Activated CD8-positive, alpha-beta memory T cell treated with anti-CD3 and anti-CD28 coated beads for 36 hours (primary cell): Measurements from ENCODE around the gene FHIT. TPM values are rescaled to one million over a fixed set of nuclear protein-coding genes. Genes with fewer than 3 reads are reported as not detected.

Experiments used
- CTCF ChIA-PET: fragments of 350-600 bp; sonication (Branson Sonifier 250); formaldehyde crosslinking; loops from one replicate; lab custom pipeline; 2021; ENCODE audit warnings: antibody characterized with exemption; lab: Charles Lee
- POLR2A ChIA-PET: fragments of 350-600 bp; sonication (Branson Sonifier 250); formaldehyde crosslinking; loops from one replicate; lab custom pipeline; 2021; ENCODE audit warnings: antibody characterized with exemption; lab: Charles Lee
- total RNA-seq, 2 experiments: library from RNA; stranded (reverse); gene quantifications; one replicate each; pipeline ENCODE4 v1.2.3, GENCODE V29; 2021

Gene FHIT
- total RNA-seq, 2 experiments from 2014 or later: 5.0 to 5.7 TPM

DNA sequence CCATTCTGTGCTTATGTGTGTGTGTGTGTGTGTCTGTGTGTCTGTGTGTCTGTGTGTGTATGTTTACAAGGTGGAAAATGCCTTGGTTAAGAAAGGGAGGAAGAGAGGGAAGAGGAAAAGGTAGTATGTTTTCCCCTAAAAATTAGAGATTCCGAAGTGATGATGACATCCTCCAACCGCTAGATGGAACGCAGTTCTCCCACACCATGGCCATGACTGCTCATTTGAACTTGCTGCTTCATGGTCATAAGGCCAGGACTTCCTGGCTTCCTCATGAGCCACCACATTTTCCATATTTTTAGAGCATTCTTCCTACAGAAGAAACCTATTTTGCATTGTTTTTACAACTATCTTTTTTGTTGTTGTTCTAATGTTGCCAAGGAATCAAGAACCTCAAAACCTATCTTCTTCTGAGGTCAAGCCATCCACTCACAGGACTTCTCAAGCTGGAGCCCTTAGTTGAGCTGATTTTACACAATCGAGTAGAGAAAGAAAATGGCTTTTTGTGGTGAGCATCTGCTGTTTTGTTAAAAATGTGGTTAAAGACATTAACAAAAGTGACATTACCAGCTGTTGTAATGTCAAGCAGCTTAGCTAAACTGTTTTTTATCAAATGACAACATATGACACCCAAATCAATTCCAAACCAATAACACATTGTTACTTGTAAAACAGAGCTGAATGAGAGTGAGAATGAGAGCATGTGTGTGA is 1091.0 kb downstream of the FHIT start:
- POLR2A ChIA-PET: no interaction called here
- CTCF ChIA-PET: no interaction called here

DNA sequence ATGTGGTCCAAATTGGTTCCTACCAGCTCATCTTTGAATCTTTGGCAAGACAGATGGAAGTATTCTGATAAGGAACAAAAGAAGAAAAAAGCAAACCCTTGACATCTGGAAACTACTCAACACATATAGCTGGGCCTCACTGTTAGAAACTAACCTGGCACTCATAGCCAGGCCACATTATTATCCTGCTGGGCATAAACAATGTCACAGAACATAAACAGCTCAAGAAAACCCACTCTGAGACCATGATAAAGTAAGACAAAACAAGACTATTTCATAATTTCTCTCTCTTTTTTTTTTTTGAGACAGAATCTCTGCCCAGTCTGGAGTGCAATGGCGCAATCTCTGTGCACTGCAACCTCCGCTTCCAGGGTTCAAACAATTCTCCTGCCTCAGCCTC is 1093.2 kb downstream of the FHIT start:
- CTCF ChIA-PET: no interaction called here
- POLR2A ChIA-PET: interaction anchor here (0.6 kb wide), 1 partner anchor 223 kb away, joined by 3 read pairs; no protein-coding TSS in a partner anchor

DNA sequence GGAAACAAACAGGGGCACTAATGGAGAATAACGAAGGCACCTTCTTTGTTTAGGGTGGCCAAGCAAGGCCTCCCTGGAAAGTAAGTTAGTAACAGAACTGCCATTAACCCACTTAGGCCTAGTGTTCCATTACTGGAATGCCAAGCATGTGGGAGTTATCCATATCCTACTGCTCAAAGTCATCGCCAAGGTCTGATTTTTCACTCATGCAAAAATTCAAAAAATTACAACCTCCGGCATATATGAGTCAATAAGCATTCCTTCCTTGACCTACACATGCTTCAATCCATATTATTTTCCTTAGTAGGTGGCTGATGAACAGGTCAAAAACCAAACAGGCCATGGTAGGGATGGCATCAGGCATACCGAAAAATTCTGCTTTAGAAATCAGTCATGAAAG is 1097.2 kb downstream of the FHIT start:
- POLR2A ChIA-PET: no interaction called here
- CTCF ChIA-PET: no interaction called here

DNA sequence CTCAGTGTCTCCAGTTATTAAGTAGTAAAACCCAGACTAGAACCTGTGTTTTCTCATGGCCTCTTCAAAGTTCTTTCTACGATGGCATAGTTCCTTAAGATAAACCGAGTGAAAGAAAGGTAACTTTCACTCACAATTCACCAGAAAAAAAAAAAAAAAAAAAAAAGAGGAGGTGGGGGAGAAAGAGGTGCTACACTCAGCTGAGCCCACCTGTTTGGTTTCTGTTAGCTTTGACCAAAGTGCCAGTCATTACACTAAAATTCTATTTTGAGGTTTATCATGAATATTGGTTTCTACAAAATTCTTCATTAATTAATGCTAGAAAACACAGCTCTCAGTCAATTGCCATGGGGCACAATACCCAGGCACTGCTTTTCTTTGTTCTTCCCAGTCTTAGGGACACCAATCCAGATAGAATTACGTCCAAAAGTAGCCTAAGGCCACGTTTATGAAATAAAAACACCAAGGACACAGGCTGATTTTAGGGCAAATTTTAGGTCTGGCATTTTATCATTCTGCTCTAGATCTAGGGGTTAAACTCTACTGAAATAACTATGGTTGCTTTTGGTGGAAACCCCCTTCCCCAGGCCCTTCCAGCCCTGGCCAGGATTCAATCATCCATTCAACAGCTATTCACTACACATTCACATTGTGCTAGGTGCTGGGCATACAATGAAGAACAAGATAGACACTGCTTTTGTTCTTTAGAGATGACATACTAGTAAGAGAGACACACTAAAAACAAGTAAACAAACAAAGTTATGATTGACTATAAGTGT is 1097.8 kb downstream of the FHIT start:
- POLR2A ChIA-PET: no interaction called here

DNA sequence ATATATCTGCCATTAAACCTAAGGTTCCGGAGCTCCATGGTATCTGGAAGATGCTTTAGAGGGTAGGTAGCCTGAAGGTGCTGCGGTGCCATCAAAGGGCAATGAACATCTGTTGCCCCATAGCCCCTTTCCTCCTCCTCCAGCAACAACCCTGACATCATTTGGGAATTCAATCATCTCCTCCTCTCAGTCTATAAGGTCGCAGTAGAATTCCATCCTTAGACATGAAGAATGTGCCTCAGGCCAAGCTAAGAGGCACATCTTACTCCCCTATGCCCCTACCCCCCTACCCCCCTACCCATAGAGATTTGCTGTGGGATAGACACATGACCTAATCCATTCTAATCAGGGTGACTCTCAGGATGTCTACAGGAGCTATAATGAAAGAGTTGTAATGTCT is 1101.8 kb downstream of the FHIT start:
- CTCF ChIA-PET: no interaction called here
- POLR2A ChIA-PET: no interaction called here

More for the DNA sequence above, 1097.8 kb downstream of the FHIT start:
- CTCF ChIA-PET: no interaction called here

DNA sequence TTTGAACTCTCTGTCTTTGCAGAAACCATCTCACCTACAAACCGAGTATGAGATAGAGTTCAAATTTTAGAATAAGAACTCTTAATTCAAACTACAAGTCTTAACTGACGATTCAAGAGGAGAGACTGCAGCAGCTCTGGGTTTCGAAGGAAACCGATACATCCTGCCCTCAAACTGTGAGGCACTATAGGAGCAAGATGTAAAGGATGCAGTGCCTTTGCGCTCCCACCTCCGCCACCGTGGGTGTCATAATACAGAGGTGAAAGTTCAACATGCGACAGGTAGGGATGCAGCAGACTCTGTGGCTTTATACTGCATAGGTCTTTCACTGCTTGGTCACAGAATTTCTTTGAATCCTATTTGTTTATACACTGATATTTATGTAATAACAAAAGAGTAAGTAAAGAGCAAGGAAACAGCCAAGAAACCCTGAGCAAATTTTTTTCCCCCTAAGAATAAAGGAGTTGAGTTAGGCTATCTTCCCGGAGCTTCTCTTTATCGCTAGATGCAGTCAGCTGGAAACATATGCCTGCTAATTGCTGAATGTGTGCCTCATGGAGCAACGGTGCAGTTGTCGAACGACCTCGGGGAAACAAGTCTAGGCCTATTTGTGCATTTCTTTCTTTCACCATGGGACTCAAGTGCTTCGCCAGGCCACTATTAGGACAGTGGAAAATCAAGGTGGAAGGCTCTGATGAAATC is 1103.9 kb downstream of the FHIT start:
- ChIA-PET CTCF (no interaction called here), POLR2A (no interaction called here)

DNA sequence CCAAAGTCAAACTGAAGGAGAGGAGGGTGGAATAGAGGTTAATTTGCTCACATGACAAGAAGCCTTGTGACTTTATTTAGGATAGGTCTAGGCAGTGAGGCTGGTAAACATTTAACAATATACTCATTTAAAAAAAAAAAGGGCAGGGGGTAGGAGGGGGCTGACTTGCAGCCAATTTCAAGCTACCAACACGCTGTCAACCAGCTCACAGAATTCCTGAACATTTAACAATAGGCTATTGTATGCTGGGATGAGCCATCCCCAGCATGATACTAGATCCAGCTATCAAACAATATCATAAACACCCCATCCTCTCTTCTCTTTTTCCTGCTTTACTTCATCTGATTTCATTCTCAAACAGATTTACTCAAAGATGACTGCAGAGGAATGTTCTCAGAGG is 1105.1 kb downstream of the FHIT start:
- CTCF ChIA-PET: no interaction called here
- POLR2A ChIA-PET: no interaction called here

DNA sequence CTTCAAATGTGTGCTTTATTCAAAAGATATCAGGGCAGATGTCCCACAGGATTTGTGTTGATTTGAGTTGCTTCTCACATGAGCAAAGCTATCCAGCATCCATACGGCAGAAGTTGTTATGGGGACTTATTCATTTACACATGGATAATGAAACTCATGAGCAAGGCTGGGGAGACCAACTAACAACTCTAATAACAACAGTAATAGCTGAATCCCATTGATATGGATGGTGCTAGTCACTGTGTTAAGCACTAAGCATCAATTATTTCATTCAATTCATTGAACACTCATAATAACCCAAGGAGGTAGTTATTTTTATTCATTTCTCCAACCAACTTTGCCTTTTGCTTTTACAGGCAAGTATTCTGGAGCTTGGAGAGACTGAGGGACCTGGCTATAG is 1107.2 kb downstream of the FHIT start:
- POLR2A ChIA-PET: no interaction called here
- CTCF ChIA-PET: no interaction called here

DNA sequence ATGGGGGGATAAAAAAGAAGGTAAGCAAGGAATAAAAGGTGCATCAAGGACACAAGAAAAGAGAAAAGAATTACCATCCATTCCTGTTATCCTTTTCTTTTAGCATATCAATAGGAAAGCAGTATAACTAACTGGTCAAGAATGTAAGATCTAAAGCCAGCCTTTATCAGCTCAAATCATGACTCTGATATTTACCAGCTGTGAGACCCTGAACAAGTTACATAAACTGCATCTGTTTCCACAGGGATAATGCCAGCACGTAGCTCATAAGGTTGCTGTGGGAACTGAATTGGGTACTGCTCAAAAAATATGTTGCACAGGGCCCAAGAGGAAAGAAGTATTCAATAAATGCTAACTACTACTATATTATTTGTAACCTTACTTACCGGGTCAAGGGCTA is 1109.2 kb downstream of the FHIT start:
- ChIA-PET POLR2A (no interaction called here), CTCF (no interaction called here)

DNA sequence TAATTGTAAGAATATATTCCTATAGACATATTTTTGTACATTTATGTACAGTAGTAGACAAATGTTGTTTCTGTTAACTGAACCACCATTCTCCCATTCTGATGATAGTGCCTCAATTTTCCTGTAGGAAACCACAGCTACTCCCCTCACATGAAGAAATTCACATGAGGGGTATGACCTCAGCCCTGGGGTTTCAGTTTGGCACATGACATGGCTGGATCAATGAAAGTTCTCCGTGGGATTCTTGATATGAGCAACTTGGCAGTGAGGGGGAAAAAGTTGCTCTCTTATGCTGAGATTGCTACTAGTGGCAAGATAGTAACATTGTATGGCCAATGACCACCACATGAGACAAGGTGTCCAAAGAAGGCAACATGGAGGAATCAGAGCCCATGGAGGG is 1111.1 kb downstream of the FHIT start:
- POLR2A ChIA-PET: no interaction called here
- CTCF ChIA-PET: interaction anchor here (1.6 kb wide), 1 partner anchor 282 kb away, joined by 3 read pairs; no protein-coding TSS in a partner anchor

DNA sequence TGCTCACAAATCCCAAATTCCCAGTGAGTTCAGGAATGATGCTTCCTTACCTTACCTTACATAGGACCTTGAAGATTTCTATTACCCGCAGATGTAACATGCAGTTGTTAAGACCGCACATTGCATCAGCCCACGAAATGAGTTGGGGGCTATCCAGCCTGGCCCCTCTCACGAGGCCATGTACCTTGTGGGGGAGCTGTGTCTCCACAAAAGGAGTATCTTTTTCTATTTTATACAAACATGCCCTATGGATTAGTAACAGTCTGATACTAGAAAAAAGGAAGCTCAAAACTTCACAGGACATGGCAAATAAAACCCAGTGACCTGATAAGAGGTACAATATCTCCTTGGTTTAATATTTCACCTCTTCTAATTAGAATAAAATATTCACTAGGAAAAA is 1114.7 kb downstream of the FHIT start:
- POLR2A ChIA-PET: no interaction called here
- CTCF ChIA-PET: no interaction called here

DNA sequence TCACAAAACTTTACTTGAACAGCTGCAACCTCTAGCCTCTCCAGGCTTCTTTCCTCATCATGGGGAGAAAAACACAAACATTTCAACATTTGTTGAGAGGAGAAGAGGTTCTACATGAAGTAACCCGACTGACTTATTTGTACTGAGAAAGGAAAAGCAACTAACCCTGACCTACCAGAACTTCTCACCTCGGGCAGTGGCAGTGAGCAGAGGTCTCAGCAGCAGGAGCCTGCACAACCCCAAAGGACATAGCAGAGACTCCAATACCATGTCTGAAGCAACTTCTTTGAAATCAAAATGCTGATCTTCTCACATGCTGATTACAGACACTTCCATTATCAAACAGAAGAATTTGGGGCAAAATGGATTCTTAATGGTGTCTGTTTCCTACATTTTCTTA is 1115.8 kb downstream of the FHIT start:
- CTCF ChIA-PET: interaction anchor here (0.6 kb wide), 1 partner anchor 103 kb away, joined by 3 read pairs; no protein-coding TSS in a partner anchor
- POLR2A ChIA-PET: no interaction called here

DNA sequence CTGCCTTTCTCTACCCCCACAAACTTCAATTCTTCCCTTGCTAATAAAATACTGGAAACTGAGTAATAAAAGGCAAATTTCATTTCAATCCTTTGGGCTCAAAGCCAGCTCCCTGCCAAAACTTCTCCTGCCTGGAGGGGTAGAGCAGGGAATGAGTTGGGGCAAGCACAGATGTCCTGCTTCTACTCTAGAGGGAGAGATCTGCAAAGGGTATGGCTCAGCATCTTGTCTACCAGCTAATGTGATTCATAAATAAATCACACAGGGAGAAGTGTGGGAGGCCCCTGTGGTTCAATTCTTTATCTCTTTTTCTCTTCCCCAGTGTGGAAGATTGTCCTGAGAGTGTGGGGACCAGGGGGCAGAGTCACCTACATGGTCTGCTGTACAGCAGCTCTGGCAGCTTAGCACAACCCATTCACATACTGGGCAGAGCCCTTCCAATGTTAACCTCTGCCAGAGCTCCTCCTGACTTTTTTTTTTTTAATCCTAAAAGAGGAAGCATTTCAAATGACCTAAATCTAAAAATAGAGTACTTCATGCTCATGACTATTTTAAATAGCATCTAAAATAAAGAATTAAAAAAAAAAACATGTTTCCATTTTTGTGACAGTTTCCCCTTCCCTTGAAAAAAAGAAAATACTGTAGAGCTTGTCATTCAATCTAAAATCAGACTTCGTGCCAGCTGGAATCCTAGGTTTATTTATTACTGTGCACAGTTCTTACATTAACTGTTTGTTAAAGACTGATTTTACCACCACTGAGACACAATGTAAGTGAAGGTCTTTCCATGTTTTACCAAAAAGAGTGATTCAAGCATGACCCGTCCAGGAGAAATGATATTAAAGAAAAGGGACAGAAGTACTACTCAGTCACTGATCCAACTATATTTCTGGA is 1117.7 kb downstream of the FHIT start:
- CTCF ChIA-PET: no interaction called here
- POLR2A ChIA-PET: no interaction called here

DNA sequence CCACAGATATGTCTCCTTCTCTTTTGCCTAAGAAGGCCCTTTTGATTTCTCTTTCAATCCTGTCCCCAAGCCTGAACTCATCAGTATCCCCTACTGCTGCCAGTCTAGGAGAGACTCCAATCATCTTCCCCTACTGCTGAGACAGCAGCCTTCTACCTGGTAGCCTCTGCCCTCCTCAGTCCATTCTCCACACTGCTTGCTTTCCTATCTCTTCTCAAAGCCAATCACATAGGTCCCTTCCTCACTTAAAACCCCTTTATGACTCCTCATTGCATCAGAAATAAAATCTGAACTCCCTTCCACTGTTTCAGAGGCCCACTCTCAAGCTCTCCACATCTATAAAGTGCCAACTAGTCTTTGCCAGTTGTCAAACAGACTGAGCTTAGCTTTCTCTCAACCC is 1119.6 kb downstream of the FHIT start:
- POLR2A ChIA-PET: no interaction called here
- CTCF ChIA-PET: no interaction called here

DNA sequence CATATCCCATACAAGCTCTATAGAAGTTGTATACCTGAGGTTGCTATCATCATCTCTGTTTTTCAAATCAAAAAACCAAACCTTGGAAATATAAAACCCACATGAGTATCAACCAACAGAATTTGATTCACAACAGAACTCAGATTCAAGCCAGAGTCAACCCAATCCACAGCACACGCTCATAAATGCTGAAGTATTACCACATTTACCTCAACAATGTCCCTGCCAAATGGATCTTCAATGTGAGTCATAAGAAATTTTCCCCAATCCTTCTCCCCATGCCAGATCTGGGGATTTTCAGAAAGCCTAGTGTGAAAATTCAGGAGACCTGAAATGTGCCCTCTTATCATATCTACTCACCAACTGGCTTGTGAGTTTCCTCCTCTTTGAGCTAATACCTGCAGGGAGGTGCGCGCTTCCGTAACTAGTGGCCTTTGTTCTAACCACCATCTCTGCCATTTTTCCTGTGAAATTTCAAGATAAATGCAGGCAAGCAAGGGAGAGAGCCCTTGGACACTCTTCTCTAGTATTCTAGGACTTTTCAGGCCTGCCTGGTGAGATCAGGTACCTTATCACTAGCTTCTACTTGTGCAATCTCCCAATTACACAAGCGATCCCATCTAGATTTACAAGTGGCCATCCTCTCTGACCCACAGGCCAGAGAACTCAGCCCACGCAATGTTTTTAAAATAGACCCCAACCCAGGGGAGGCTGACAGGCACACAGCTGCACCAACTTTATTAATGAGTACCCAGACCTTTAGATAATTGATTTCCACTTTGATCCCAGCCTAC is 1124.5 kb downstream of the FHIT start:
- POLR2A ChIA-PET: no interaction called here
- CTCF ChIA-PET: no interaction called here

DNA sequence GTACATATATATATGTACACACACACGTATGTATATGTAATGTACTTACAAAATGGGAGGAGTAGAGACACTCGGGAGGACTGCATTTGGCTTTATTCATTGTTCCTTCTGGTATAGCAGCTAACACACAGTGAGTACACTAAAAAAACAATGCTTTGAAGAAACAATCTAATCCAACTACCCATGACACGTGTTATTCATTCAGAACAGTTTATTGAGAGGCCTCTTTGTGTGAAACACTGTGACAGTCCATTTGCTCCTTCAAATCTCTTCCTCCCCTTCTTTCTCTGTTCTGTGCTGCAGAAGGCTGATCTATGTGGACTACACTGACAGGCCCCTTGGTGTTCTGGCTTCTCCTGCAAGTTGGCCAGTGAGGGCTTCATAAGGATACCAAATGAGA is 1125.6 kb downstream of the FHIT start:
- ChIA-PET CTCF (no interaction called here), POLR2A (no interaction called here)

DNA sequence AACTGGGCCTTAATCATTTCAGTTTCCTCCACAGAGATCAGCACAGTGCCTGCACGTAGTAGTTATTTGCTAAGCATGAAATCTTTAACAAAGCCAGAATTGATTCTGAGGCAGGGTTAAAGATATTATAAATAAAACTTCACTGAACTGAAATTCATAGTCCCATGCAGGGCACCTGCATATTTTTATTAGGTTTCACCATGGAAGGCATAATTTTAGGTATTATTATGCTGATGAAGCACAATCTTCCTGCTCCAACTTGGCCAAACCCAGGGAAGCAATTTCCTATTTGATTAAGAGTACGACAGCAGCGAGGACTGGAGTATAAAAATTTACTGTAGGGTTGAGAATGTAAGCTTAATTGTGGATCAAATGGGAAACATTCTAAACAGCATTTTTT is 1131.0 kb downstream of the FHIT start:
- ChIA-PET CTCF (no interaction called here), POLR2A (no interaction called here)

DNA sequence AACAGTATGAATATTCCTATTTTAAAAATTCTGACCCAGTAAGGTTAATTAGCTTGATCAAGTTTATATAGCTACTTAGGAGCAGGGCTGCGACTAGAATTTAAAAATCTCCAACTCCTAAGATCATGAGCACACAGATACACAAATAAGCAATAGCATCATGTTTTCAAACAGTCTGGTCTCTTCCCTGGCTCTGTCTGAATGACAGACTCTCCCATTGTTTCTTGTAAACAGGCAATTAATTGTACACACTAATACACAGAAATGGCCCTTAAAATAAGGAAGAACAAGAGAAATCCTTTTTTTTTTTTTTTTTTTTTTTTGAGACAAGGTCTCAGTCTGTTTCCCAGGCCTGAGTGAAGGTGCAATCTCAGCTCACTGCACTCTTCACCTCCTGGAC is 1137.1 kb downstream of the FHIT start:
- ChIA-PET CTCF (no interaction called here), POLR2A (no interaction called here)

DNA sequence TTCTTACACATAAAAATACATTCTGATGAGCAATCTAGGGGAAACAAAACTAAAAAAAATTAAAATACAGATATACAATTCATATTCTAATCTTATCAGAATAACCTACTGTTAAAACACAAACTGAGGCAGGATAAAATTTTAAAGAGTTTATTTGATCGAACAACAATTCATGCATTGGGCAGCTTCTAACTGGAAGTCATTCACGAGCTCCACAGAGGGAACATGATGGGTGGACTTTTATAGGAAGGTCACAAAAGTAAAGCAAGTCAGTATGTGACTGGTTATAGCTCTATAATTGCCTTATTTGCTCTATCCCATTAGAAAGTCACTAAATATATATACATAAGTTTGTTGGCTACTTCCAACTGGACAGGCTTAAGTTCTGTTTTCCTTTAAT is 1144.0 kb downstream of the FHIT start:
- ChIA-PET CTCF (interaction anchor here (0.6 kb wide), 1 partner anchor 250 kb away, joined by 3 read pairs; no protein-coding TSS in a partner anchor), POLR2A (no interaction called here)
